Caki2 (cell line): ENCODE results near the gene TSSK6. TPM values are rescaled to one million over a fixed set of nuclear protein-coding genes. Genes with fewer than 3 reads are reported as not detected.

Experiments used
- DNase-seq: peaks from one replicate; pipeline ENCODE4 v3.0.0-alpha.2; 2015; ENCODE audit warnings: low read depth
- in situ Hi-C: cut with HindIII; loops from 2 replicates; pipeline ENCODE4 v1.10.0; 2016; ENCODE audit warnings: low sequenced_read_pairs, low pct_unique_long_range_greater_than_20kb, mixed read lengths
- total RNA-seq: library from RNA; depleted of rRNA; stranded (reverse); fragments of >200 nt; shearing (Covaris generic); gene quantifications from 2 replicates; pipeline ENCODE4 v1.2.3, GENCODE V29; 2014; ENCODE audit warnings: low replicate concordance; rRNA removed

The TSSK6 gene
- total RNA-seq: 4.1 and 7.7 TPM in 2 replicates

DNA sequence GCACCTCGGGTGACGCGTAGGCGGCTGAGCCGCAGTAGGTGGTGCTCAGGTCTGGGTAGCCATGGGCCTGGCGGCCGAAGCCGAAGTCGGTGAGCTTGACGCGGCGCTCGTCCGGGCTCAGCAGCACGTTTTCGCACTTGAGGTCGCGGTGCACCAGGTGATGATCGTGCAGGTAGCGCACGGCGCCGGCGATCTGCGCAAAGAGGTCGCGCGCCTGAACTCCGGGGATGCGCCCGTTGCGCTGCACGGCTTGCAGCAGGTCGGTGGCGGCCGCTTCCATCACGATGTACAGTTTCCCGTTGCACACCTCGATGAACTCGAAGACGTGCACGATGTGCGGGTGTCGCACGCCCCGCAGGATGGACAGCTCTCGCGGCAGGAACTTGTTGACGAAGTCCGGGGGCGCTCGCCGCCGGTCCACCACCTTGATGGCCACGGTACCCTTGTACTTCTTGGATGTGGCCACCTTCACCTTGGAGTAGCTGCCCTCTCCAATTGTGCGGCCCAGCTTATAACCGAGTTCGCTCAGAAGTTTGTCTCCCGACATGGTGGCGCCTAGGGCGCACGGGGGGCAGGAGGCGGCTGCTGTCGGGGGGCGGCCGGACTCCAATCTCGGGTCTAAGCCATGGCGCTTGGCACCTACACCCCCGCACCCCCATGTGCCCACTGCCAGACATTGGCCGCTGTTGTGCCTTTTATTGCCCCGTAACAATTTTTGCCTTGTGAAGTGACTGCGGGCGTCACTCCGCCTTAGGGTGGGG, at the start of gene TSSK6:
Gene TSSK6, minus strand, starts transcription at position 668 of the 761 bp plus-strand sequence. Its CDS starts 121 bp downstream, at position 547.
- no peak for DNase-seq
- in situ Hi-C loops: no loop called here

DNA sequence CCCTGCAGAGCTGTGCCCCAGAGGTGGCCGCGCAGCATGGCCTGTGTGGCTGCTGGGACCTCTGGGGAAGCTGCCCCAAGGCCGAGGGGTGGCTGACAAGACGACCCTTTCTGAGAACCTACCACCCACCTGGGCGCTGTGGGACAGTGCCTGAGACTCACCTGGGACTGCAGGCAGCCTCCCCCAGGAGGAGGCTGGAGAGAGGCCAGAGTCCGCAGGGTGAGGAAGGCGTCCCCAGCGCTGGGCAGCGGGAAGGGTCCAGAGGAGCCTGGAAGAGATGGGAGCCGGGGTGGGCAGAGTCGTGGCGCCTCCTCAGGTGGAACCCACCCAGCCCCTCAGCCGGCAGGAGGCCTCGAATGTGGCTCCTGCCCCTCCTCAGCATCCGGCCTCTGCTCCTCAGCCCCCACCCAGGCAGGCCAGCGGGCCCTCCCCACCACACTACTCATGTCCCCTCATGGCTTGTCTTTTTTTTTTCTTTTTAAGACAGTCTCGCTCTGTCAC, 48.0 kb upstream of the TSSK6 start:
- in situ Hi-C loops: no loop called here
- DNase-seq: no peak

DNA sequence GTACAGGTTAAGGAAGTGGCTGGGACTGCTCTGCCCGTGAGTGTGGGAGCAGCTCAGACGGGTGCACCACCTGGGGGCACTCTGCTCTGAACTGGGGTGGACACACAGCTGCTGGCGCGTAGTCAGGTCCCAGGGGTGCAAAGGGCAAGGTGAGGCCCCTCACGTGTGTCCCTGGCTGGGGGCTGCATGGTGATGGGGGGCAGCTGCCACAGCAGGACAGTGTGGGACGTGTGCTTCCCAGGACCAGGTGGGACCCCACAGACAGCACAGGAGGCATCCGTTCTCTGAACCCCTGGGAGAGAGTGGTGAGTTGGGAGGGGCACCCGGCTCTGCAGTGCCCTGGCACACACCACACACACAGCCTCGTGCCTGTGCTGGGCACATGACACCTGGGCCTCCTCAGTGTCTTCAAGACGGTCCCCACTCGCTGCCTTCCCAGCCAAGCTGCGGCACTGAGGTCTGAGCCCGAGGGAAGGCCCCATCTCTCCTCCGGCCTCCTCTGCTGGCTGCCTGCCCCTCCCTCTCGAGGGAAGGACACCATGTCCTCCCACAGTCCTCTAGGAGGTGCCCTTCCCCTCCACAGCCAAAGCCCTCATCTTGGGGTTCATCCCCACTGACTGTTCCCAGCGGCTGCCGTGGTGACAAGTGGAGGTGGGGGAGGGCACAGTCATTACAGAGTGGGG, 47.5 kb upstream of the TSSK6 start:
- in situ Hi-C loops: no loop called here
- DNase-seq: no peak

DNA sequence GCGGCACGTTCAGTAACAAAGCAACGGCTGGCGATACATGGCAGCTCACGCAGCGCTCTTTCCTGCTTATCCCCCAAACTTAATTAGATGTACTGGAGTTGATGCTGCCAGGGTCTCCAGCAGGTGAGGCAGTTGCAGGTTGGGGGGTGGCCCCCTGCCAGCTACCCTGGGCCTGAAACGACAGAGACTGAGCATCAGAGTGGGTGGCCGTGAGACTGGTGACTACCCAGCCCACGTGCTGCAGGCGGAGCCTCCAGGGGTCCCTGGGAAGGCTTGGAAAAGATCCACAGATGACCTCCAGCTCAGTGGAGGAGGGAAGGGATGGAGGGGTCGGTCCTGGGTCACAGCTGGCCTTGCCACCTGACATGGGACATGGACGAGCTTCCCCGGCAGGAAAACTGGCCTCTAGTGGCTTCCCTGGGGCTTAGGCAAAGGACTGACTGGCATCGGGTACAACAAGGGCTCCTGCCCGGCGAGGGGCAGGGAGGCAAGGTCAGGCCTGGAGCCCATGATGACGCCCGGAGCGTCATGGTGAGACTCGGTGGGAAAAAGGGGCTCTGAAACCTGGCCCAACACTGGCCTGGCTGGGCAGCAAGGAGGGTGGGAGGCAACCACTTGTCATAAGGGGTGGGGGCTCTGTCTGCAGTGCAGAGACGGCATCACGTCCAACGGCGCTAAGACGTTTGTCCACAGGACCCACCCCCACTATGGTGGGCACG, 46.8 kb upstream of the TSSK6 start:
- no peak for DNase-seq
- in situ Hi-C loops: no loop called here

DNA sequence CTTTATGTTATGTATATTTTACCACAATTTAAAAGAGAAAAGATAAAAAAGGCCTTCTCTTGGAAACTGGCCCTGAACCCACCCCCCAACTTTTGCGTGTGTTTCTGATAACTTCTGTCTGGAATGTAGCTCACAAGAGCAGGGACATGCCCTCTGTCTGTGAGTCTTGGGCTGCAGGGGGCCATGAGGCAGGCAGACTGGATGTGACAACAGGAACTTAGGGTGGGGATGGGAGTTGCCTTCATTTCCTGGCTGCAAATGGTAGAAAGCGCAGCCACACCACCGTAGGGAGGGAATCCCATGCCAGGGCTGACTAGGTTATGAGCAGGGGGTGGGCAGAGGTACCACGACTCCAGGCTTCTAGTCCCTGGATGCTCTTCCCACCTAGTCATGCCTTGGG, 44.6 kb upstream of the TSSK6 start:
- in situ Hi-C loops: no loop called here
- no peak for DNase-seq

DNA sequence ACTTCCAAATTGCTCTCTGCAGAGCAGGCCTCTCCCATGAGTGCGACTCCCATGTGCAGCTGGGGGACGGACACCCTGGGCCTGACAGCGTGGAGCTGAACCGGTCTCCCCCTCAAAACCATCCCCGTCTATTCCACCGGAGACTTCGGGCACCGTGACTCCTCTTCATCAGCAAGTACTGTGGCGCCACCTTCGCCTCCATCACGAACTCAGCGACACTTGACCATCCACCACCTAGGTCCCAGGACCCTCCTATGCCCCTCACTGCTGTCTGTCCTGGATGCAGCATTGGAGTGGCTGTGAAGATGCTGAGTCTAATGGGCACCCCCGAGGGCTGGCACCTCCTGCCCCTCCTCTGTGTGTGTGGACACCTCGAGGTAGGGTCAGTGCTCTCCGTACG, 43.3 kb upstream of the TSSK6 start:
- no peak for DNase-seq
- in situ Hi-C loops: no loop called here

DNA sequence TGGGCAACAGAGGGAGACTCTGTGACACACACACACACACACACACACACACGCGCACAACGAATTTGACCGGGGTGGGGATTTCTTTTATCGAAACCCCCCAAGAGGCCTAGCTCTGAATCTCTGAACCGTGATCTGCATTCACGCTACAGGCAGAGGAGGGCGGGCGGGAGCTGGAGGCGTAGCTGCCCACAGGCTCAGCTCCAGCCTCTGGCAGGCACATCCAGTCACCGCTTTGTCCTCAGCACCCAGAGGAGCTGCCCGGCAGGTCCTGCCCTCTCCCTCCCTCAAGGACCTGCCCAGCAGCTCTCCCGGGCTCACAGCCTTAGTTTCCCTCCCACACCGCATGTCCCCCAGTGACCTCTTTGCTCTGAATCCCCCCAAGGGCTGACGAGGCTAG, 42.7 kb upstream of the TSSK6 start:
- no peak for DNase-seq
- in situ Hi-C loops: no loop called here

DNA sequence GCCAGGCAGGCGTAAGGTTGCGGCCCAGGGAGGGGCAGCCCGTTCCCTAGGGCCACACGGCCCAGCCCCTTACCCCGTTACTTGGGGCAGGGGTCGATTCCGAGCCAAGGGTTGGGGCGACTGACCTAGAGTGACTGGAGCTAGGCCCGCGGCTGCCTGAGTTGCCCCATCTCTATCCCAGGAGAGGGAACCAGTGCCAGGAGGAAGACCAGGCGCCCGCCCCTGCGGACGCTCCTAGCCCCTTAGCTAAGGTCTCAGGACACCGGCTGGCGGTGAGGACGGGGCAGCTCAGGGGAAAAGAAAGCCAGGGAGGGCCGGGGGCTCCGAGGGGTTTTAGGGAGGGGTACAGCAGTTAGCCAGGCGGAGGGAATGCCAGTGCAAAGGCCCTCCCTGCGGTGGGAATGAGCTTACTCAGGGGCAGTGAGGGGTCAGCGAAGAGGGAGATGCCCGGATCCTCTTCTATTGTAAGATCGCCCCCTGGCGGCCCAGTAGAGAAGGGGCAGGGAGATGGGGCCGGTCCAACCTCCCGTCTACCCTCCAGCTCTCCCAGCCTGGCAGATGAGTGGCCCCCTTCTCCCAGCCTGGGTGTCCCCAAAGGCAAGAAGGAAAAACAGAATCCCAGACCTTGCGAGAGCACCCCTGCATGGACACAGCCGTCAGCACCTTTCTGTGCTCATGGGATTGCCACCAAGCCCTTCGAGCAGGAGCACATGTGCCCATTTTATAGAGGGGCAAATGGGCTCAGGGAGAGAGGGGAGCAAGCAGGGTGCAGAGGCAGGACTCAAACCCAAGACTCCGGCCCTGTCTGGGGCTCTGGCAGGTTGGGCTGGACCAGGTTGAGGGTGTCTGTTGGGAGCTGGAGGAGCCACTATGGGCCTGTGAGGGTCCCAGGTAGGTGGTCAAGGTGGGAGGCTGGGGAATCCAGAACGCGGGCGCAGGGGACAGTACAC, 39.0 kb upstream of the TSSK6 start:
- in situ Hi-C loops: no loop called here
- no peak for DNase-seq

DNA sequence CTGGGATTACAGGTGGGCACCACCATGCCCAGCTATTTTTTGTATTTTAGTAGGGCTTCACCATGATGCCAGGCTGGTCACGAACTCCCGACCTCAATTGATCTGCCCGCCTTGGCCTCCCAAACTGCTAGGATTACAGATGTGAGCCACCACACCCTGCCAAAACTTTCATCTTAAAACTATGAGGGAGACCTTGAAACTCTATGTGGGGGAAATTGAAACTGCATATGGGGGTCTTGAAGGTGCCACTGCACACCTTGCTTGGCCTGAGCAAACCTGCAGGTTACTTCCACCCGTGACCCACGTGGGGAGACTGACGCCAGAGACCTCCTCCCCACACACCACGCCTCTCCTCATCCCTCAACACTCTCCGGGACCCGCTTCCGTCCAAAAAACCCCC, 38.3 kb upstream of the TSSK6 start:
- in situ Hi-C loops: no loop called here

DNA sequence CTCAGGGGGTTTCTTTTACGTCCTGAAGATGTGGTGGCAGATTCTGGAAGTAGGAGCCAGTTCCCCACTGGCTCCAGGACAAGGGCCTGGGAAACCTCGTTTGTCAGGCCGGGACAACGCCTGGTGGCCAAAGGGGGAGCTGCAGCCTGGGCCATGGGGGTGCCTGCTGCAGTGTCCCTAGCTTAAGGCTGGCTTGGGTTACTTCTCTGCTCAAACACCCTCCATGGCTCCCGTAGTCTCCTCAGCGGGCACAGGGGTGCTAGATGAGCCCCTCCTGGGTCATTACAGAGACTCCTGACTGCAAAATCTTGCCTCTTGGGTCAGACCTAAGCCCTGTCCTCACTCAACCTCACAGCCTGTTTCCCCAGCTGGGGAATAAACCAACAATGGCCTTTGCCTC, 37.5 kb upstream of the TSSK6 start:
- DNase-seq: no peak
- in situ Hi-C loops: no loop called here

More for the DNA sequence above, 38.3 kb upstream of the TSSK6 start:
- DNase-seq: no peak

DNA sequence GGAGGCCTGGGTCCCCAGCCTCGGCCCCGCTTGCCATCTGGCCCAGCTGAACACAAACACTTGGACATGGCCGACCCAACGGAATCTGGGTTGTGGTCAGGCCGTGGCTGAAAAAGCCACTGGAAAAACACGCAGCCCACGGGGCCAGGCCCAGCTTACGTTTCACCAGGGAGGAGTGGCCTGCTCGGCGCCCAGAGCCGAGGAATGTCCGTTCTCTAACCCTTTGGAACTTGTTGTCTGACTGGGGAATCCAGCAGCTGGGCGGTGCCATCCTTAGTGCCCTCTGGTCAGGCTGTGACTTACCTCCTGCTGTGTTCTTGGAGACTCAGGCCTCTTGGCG, 36.5 kb upstream of the TSSK6 start:
- in situ Hi-C loops: no loop called here
- no peak for DNase-seq

DNA sequence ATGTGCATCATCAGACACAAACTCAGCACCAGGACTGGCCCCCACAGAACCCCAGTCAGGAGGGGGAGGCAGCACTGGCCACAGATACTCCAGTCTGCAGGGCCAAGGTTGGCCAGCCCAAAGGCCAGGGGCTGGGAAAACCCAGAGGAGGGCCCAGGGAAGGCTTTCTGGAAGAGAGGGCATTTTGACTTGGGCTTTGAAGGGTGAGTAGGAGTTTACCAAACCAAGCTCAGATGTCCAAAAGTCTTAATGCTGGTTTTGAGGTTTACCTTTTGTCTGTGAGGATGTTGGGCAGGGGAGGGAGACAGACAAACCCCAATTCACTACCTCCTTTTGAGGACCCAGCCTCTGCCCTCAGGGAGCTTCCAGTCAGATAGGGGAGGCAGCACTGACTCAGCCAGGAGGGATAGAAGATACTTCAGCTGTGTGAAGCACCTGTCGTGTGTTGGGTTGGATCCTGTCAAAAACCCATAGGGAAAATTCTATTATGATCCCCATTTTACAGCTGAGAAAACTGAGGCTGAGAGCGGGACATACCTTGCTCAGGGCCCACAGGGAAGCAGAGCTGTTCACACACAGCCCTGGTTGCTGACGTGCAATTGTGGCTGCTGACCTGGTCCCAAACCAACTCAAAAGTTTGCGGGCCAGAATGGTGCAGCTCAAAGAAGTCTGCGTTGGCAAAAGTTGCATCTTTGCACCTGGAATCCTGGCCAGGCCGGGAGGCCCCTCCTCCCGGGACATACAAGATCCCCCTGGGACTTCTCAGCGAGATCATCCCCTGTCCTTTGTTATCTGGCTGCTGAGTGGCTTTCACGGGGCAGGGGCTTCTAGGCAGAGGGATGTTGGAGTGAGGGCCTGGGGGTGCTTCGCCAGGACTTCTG, 35.9 kb upstream of the TSSK6 start:
- DNase-seq: no peak
- in situ Hi-C loops: no loop called here

DNA sequence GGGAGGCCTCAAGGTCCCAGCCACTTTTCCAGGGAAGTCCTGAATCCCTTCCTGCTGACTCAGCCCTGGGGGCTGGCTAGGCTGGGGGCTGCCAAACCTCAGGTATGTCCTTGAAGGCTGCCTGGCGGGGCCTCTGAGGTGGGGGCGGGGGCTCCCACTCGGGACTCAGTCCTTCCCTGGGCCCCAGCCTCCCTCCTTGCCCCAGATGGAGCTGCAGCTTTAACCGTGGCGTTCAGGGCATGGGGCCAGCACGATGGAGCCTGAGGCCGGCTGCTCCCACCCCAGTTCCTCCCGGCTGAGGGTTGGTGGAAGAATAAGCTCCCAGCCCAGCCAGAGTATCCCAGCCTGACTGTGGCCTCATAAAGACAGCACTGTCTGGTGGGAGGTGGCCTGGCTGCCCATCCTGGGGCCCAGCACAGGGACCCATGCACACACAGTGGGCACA, 35.2 kb upstream of the TSSK6 start:
- in situ Hi-C loops: no loop called here
- DNase-seq: no peak

DNA sequence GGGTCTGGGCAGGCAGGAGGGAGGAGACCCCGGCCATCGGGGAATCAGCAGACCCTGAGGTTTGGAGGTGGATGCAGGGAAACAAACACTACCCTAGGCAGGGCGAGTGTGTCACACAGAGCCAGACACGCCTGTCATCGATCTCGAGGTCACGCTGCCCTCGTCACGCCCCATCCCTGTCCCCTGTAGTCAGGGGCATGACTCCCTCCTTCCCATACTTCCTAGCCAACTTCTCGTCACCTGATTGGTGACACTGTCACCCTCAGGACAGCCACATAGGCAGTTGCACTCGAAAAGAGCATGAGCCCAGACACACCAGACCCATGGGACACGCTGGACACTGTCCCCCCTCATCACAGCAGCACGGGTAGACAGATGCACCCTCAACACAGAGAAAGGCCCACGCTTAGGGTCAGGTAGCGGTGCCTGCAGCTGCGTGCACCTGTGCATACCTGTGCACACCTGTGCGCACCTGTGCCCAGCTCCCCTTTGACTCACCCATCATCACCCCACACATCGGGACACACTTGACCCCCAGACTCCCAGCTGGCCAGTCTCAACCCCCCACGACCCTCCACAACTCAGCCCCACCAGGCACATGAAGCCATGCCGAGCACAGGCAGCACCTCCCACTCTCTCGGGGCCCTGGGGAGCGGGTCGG, 34.6 kb upstream of the TSSK6 start:
- in situ Hi-C loops: no loop called here
- DNase-seq: no peak

DNA sequence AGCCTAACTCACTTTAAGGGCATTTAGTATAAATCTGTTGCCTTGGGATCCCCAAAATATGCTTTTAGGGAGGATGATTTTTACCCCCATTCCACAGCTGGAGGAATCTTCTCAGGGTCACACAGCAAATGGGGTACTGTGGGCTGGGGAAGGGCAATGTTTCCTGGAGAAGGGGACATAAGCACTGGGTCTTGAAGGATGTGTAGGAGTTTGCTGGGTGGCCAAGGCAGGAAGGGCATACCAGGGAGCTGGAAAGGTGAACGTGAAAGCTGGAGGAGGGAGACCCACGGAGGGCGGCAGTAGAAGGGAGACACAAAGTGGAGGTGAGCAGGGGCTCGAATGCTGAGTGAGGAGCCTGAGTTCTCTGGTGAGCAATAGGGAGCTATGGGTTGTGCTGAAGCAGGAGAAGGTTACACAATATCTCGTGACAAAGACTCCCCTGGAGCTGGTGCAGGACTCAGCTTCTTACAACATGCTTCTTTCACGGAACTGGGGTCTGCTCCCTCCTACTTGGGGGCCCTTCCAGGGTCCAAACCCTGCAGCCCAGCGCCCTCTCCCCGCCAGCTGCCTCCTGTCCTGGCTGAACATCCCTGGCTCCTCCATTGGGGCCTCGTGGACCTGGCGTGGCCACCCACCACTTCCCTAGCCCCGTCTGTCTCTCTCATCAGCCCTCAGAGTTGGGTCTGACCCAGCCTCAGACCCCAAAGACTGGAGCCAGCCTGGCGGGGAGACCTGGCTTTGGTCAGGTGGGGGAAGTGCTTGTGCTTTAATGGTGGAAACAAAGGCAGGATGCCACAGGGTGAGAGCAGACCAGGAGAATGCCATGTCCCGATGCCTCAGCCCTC, 33.8 kb upstream of the TSSK6 start:
- DNase-seq: no peak
- in situ Hi-C loops: no loop called here
